Measurements from ENCODE around the gene SPAG8. TPM values are rescaled to one million over a fixed set of nuclear protein-coding genes. Genes with fewer than 3 reads are reported as not detected.

The SPAG8 gene
- total and polyA plus RNA-seq, 5 experiments from 2014 or later: 0.17 to 8.9 (median 2.2) TPM

GRCh38 chr9:35834260-35835215 is 22.5 kb upstream of the SPAG8 start:
- Mint-ChIP-seq H3K4me1 (peaks cover 23 to 41% (median 30%) of the 10 kb centered on the region in 4 donors), H3K27me3 (no peaks in the 10 kb centered on the region), H3K27ac (peak overlapping the region in 5 of 10 donors; percentile 30 to 68 (median 57)), H3K4me3 (no peak overlapping the region), H3K36me3 (no peaks in the 10 kb centered on the region), H3K9me3 (no peaks in the 10 kb centered on the region)
- ATAC-seq: no peak
- DNase-seq: no peak
- POLR2A ChIA-PET: interaction anchor here (0.7 kb wide), 1 partner anchor 86 kb away, joined by 4 read pairs; no protein-coding TSS in a partner anchor

GRCh38 chr9:35832814-35833213 is 20.8 kb upstream of the SPAG8 start:
- Mint-ChIP-seq H3K9me3 (no peaks in the 10 kb centered on the region), H3K27me3 (no peaks in the 10 kb centered on the region), H3K4me3 (no peak overlapping the region), H3K36me3 (no peaks in the 10 kb centered on the region), H3K27ac (peak overlapping the region in 2 of 10 donors; percentile 4 to 38), H3K4me1 (peaks cover 32 to 50% (median 43%) of the 10 kb centered on the region in 4 donors)
- no peak for DNase-seq
- ATAC-seq: no peak
- POLR2A ChIA-PET: no interaction called here

- no peaks in the 10 kb centered on the region for H3K27me3 Mint-ChIP-seq
- DNase-seq: no peak
- POLR2A ChIA-PET: interaction anchor here (0.5 kb wide), 1 partner anchor 185 kb away, joined by 5 read pairs; no protein-coding TSS in a partner anchor
- H3K4me3 Mint-ChIP-seq: peak overlapping the region in 4 of 10 donors; percentile 0 to 65 (median 32)
- ATAC-seq: no peak
- H3K9me3 Mint-ChIP-seq: no peaks in the 10 kb centered on the region
- peaks cover 30 to 56% (median 47%) of the 10 kb centered on the region in 4 donors for H3K4me1 Mint-ChIP-seq
- H3K36me3 Mint-ChIP-seq: no peaks in the 10 kb centered on the region
- peak overlapping the region in 3 of 10 donors; percentile 57 to 85 (median 77) for H3K27ac Mint-ChIP-seq
Measured at GRCh38 chr9:35831040-35831439, 19.0 kb upstream of the SPAG8 start.

DNA sequence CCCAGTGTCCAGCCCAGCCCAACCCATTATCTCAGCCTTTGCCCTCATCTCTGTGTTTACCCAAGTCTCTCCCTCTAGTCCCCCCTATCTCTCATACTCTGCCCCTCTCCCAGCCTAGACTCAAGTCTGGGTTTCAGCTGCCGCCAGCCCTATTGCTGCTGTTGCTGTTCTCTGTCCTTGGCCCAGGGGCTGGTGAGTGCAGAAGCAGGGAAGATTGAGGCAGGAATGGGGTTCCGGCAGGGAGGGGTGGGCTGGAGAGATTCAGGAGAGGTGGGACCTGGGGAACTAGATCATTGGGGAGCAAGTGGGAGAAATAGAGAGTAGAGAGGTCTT is 17.7 kb upstream of the SPAG8 start:
- POLR2A ChIA-PET: interaction anchor here (0.6 kb wide), 1 partner anchor 19 kb away, joined by 3 read pairs; no protein-coding TSS in a partner anchor
- no peak for DNase-seq
- Mint-ChIP-seq H3K4me1 (peaks cover 32 to 63% (median 48%) of the 10 kb centered on the region in 4 donors), H3K27me3 (no peaks in the 10 kb centered on the region), H3K4me3 (peak overlapping the region; percentile 82 to 92 (median 86)), H3K9me3 (no peaks in the 10 kb centered on the region), H3K36me3 (no peaks in the 10 kb centered on the region), H3K27ac (peak overlapping the region; percentile 65 to 97 (median 93))
- no peak for ATAC-seq

DNA sequence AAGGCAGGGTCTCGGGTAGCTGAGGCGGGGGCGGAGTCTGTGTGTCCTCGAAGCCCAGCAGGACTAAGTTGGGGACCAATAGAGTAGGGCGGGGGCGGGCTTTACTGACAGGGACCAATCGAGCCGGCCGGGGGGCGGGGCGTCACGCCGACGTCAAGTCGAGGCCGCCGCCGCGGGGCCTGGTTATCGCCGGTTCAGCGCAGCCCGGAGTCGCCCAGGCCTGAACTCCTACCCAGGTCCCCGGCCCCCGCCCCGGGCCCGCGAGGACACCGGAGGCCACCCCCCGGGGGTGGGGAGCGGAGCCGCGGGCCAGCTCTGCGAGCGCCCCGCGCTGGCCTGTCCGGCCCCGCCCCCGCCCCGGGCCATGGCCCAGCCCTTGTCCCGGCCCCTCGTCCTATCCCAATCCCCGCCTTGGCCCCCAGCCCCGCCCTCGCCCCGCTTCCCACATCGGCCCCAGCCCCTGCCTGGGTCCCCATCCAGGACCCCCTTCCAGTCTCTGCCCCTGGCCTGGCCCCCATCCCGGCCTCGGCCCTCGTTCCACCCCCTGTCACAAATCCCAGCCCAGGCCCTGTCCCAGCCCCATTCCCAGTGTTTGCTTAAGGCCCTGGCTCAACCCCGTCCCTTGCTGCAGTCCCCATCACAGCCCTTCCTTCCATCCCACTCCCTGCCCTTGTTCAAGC is 17.2 kb upstream of the SPAG8 start, which contains the start of gene TMEM8B:
TMEM8B (plus strand) TSS at position 145 of the 680 bp plus-strand sequence; CDS start at position 365, 220 bp downstream.
- POLR2A ChIA-PET: interaction anchor here (0.6 to 1.5 kb wide), 8 partner anchors 15 to 241 kb away, joined by 3 to 8 read pairs (median 3); partner anchors contain the start of genes CCDC107, HINT2 and SPAG8
- Mint-ChIP-seq H3K27ac (peak within 1 kb of the TSS; percentile 81 to 100 (median 96)), H3K9me3 (no peaks in the 10 kb centered on the region), H3K27me3 (no peaks in the 10 kb centered on the region), H3K36me3 (no peaks in the 10 kb centered on the region), H3K4me1 (peaks cover 32 to 63% (median 44%) of the 10 kb centered on the region in 4 donors), H3K4me3 (peak within 1 kb of the TSS; percentile 86 to 100 (median 96))
- DNase-seq: peak; percentile 83 to 97 (median 90)
- peak; percentile 94 for ATAC-seq

DNA sequence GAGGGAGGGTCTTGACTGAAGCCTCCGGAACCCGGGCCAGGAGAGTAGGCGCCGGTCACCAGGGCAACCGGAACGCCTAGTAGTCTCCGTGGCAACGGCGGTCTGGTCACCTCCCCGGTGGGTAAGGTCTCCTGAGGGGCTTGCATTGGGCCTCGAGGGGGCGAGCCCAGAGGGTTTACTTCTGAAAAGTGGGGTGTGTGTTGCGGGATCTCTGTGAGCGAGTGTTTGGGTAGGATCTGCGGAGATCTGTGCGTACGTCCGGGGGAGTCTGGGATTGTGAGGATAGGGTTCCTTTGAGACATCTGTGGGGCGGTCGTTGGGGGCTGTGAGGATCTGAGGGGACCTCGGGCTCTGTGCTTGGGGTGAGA is 16.6 kb upstream of the SPAG8 start, which contains the start of gene FAM221B:
FAM221B (minus strand) TSS at position 17 of the 368 bp plus-strand sequence. CDS start 2,571 bp downstream, outside the sequence.
- Mint-ChIP-seq H3K27ac (peak within 1 kb of the TSS; percentile 81 to 100 (median 96)), H3K36me3 (no peaks in the 10 kb centered on the region), H3K4me1 (peaks cover 32 to 61% (median 42%) of the 10 kb centered on the region in 4 donors), H3K27me3 (no peaks in the 10 kb centered on the region), H3K9me3 (no peaks in the 10 kb centered on the region), H3K4me3 (peak within 1 kb of the TSS; percentile 86 to 100 (median 96))
- POLR2A ChIA-PET: interaction anchor here (0.6 to 1.5 kb wide), 7 partner anchors 14 to 241 kb away, joined by 3 to 8 read pairs (median 3); partner anchors contain the start of genes CCDC107, HINT2 and SPAG8
- ATAC-seq (peak; percentile 33 to 41), DNase-seq (peak in 2 of 10 donors; percentile 39 to 72)

DNA sequence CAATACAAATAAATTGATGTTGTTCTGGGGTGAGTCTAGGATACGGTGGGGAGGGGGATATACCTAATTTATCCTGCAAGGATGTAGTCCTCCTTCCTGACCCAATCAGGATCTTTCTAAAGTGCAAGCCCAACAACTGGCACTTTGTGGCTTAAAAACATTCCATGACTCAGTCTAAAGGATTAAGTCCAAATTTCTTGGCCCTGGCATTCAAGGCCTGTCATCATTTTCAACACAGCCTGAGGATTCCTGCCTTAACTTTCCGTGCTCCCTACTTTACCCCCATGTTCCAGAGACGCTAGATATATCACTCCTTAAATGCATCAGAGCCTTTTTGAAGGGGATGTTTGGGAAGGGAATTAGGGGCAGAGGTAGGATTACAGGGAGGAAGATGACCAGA is 15.4 kb upstream of the SPAG8 start:
- no peaks in the 10 kb centered on the region for H3K9me3 Mint-ChIP-seq
- DNase-seq (no peak), ATAC-seq (no peak)
- peaks cover 30 to 53% (median 38%) of the 10 kb centered on the region in 4 donors for H3K4me1 Mint-ChIP-seq
- peak overlapping the region in 5 of 10 donors; percentile 7 to 78 (median 60) for H3K27ac Mint-ChIP-seq
- H3K4me3 Mint-ChIP-seq: peak overlapping the region; percentile 69 to 98 (median 95)
- POLR2A ChIA-PET: interaction anchor here (1.0 kb wide), 1 partner anchor 8 kb away, joined by 6 read pairs; no protein-coding TSS in a partner anchor
- no peaks in the 10 kb centered on the region for H3K27me3 Mint-ChIP-seq
- H3K36me3 Mint-ChIP-seq: no peaks in the 10 kb centered on the region

- DNase-seq (peak in 5 of 10 donors; percentile 29 to 60 (median 57)), ATAC-seq (peak; percentile 21 to 34)
- Mint-ChIP-seq H3K27me3 (no peaks in the 10 kb centered on the region), H3K9me3 (no peaks in the 10 kb centered on the region), H3K4me1 (peaks cover 27 to 45% (median 32%) of the 10 kb centered on the region in 4 donors), H3K4me3 (peak overlapping the region in 5 of 10 donors; percentile 17 to 72 (median 40)), H3K27ac (peak overlapping the region in 6 of 10 donors; percentile 4 to 83 (median 48)), H3K36me3 (no peaks in the 10 kb centered on the region)
- POLR2A ChIA-PET: interaction anchor here (0.6 to 1.2 kb wide), 3 partner anchors 12 to 33 kb away, joined by 3 read pairs; partner anchors contain the start of gene SPAG8
Measured at GRCh38 chr9:35826071-35826701, 14.1 kb upstream of the SPAG8 start.

GRCh38 chr9:35822926-35823325 is 10.9 kb upstream of the SPAG8 start:
- Mint-ChIP-seq H3K27me3 (peaks cover 0 to 4% (median 0%) of the 10 kb centered on the region in 5 donors), H3K4me1 (peaks cover 5 to 14% (median 9%) of the 10 kb centered on the region in 4 donors), H3K4me3 (no peak overlapping the region), H3K27ac (peak overlapping the region in 1 of 10 donors; percentile 45), H3K9me3 (no peaks in the 10 kb centered on the region), H3K36me3 (no peaks in the 10 kb centered on the region)
- ATAC-seq (no peak), DNase-seq (no peak)
- POLR2A ChIA-PET: no interaction called here

- no peak overlapping the region for H3K27ac Mint-ChIP-seq
- peaks cover 0 to 3% (median 0%) of the 10 kb centered on the region in 9 donors for H3K9me3 Mint-ChIP-seq
- no peak for DNase-seq
- H3K4me3 Mint-ChIP-seq: no peak overlapping the region
- ATAC-seq: no peak
- POLR2A ChIA-PET: no interaction called here
- peaks cover 4 to 14% (median 8%) of the 10 kb centered on the region in 4 donors for H3K4me1 Mint-ChIP-seq
- H3K27me3 Mint-ChIP-seq: peaks cover 0 to 5% (median 0%) of the 10 kb centered on the region in 5 donors
- no peaks in the 10 kb centered on the region for H3K36me3 Mint-ChIP-seq
Measured at GRCh38 chr9:35820076-35820475, 8.0 kb upstream of the SPAG8 start.

GRCh38 chr9:35818341-35818740 is 6.3 kb upstream of the SPAG8 start:
- H3K4me1 Mint-ChIP-seq: peaks cover 14 to 19% (median 18%) of the 10 kb centered on the region in 4 donors
- peaks cover 0 to 5% (median 0%) of the 10 kb centered on the region in 5 donors for H3K27me3 Mint-ChIP-seq
- H3K36me3 Mint-ChIP-seq: no peaks in the 10 kb centered on the region
- peaks cover 0 to 3% (median 0%) of the 10 kb centered on the region in 9 donors for H3K9me3 Mint-ChIP-seq
- POLR2A ChIA-PET: interaction anchor here (0.5 kb wide), 1 partner anchor 173 kb away, joined by 3 read pairs; no protein-coding TSS in a partner anchor
- DNase-seq: no peak
- peak overlapping the region in 1 of 10 donors; percentile 30 for H3K27ac Mint-ChIP-seq
- H3K4me3 Mint-ChIP-seq: no peak overlapping the region
- no peak for ATAC-seq

All from naive thymus-derived CD8-positive, alpha-beta T cell (primary cell).